ENCODE results near the gene NEURL1B.

Gene NEURL1B

DNA sequence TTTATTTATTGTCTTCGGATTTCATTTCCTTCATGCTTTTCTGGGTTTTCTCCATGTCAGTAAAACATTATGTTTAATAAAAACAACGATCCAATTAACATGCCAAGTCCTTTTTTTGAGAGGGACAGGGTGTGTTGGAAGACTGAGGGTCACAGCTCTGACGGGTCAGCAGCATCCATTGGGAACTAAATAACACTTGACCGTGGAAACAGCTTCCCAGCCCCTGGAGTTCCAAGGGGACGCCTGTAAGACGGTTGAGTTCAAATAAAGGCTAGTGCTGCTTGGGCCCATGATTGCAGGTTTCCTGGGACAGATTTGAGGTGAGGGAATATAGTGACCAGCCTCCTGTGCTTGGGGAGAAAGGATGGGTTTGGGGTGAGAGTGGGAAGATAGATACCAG is 30.4 kb upstream of the NEURL1B start:
- no peak for DNase-seq

DNA sequence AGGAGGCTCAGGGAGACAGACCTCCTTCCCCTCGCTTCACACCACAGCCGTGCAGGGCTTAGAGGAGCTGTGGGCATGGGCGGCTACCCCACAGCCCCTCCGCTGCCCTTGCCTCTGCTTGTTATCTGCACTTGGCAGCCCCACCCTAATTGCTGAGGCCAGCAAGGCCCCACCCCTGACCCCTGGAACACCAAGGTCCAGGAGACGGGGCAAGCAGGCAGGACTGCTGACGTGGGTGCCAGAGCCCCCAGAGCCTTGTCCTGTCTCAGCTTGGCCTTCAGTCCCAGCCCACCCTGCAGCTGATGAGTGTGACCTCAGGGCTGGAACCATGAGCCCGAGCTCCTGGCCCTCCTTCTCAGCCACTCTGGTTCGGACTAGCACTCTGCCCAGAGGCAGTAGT is 29.1 kb upstream of the NEURL1B start:
- DNase-seq: no peak

DNA sequence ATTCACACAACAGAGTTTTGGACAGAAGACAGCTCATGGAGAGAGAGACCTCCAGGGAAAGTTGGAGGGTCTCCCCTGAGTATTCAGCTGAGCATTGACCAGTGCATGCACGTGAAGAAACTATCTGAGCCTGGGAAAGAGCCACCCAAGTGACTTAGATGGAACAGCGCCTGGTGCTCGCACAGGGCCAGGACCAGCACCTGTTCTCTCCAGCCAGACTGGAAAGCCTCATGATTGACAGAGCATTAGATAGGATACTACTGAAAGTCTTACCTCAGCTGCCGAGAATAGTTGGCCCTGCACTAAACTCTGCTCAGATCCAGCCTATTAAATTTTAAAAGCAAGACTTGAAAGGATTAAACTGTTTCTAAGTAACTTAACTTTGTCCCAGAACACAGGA is 28.3 kb upstream of the NEURL1B start:
- no peak for DNase-seq

DNA sequence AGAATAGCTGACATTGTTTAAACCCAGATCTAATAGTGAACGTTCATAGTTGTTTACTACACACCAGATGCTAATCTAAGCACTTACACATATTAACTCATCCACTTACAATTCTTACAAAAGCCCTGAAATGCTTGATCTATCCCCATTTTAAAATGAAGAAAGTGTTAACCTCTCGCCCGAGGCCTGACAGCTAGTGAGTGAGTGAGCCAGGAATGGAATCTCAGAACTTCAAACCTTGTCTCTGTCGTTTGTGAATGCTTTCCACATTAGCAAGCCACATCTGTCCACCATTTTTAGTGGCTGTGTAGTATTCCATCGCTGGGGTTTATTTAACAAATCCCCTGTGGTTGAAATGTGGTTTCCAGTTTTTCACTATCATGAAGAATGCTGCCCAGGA is 24.9 kb upstream of the NEURL1B start:
- no peak for DNase-seq

DNA sequence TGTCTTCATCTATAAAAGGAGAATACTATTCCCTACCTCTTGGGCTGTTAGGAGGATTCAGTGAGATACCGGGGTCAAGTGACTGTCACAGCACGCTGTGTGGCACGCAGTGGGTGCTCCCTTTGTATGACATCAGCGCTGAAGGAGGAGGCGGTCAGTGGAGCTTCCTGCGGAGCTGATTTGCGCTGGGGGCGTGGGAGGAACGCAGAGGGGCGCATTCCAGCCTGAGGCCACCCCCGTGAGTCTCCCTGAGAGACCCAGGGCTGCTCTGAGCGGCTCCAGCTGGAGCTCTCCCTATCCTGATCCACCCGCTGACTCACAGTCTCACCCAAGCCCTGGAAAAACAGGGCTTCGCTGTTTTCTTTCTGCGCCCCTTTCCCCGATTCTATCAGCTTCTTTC is 24.3 kb upstream of the NEURL1B start:
- no peak for DNase-seq

DNA sequence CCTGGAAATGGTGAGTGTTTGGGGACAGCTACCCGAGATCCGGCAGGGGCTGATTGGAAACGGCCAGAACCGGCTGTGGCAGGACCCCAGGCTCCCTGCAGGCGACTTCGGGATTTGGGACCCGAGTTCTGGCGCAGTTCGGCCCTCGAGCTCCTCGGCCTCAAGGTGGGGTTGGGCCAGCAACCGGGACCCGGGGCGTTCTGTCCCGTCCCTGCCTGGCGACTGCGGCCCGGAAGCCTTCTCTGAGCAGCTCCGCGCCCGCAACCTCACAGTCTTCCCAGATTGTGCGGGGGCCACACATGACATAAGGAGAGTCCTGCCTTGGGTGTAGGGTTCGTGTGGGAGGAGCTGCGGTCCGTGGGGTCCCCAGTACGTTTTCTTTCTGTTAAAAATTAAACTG is 23.2 kb upstream of the NEURL1B start:
- no peak for DNase-seq

DNA sequence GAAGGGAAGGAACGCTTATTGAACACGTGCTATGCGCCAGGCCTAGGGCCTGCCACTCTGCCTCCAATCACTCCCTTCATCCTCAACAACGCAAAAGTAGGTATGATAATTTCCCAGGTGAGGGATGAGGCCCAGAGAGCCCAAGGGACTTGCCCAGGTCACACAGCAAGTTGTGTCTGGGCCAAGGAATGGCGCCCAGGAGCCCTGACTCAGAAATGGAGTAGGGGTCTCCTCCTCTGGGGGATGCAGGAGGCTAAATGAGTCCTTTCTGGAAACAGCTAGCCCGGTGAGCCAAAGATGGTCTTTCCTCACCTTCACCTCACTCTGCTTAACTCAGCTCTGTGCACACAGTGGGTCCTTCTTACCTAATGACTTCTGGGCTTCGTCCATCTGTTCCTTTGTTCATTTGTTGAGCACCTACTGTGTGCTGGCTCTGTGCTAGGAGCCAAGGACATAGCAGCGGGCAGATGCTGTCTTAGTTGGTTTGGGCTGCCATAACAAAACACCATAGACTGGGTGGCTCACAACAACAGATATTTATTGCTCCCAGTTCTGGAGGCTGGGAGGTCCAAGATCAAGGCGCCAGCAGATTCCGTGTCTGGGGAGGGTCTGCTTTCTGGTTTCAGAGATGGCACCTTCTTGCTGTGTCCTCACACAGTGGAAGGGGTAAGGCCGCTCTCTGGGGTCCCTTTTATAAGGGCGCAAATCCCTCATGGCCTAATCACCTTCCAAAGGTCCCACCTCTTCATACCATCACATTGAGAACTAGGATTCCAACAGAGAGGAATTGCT is 22.3 kb upstream of the NEURL1B start:
- DNase-seq: no peak

DNA sequence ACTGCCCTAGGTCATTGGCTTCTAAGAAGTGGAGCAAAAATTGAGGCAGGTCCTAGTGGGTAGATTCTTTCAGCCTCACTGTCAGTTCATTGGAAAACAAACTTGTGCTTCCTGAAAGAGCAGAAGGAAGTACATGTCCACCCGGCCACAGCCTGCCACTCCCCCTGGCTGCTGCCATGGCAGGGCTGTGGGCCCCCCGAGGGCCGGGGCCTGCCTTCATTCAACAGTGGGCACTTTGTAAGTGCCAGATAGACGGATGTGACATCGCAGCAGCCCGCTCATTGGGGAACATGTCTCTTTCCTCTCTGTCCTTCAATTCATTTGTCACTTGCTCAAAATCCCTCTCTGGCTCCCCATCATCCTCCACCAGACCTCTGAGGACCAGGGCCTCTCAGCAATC is 20.6 kb upstream of the NEURL1B start:
- no peak for DNase-seq

DNA sequence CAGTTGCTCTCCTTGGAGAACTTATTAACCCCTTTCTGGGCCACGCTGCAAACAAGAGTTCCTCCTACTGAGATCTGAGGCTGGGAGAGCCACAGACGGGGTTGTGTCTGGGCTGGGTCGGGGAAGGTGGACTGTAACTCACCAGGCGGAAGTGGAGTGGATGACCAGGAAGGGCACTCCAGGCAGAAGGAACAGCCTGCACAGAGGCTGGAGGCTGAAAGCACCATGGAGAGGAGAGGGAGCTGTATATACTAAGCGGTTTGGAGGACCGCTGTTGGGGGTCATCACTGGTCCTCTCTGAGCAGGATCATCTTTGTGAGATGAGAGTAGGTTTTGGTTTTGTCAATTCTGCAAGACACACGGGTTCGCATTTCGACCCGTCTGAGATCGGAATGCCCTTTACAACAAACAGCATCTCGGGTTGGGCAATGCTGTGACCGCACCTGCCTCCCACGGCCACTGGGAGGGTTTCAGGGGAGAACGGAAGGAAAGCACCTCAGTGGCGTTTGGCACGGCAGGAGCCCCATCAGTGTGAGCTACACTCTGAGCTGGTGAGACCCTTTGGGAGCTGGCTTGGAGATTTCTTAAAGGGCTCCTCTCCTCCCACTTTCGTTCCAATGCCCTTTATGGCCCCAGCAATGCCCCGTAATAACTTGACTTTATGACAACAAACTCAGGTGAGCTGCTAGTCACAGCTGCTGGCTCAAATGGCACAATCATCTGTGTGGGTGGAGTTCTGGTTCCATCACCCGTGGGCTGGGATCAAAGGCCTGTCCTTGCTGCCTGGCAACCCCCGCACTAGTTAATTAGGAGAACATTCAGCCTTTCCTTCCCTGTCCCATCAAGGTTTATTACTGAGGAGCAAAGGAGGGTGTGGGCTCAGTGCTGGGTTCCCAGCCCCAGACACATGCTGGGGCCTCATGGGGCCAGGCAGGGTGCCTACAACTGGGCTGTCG is 18.7 kb upstream of the NEURL1B start:
- DNase-seq: no peak

DNA sequence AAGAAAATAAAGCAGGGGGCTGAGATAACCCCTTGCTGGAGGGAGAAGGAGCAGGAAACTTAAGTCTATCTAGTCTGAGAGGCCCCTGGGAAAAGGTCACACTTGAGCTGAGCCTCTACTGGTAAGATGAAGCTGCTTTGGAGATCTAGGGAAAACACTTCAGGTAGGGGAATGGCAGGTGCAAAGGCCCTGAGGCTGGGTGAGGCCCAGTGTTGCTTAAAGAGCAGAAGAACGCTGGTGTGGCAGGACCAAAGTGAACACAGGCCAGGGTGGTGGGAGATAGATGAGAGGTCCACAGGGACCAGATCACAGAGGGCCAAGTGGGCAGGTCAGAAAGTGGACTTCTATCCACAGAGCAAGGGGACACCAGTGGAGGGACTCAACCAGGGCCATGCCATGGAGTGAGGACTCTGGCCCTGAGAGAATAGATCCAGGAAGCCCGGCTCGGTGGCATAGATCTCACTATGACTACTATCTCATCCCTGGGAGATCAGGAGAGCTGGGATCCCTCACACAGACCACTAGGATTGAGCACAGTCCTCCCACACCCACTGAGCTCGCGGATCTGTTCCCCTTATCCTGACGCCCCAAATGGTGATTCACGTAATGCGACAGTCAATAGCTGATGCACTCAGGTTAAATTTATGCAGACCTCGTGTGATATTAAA is 17.6 kb upstream of the NEURL1B start:
- DNase-seq: no peak

DNA sequence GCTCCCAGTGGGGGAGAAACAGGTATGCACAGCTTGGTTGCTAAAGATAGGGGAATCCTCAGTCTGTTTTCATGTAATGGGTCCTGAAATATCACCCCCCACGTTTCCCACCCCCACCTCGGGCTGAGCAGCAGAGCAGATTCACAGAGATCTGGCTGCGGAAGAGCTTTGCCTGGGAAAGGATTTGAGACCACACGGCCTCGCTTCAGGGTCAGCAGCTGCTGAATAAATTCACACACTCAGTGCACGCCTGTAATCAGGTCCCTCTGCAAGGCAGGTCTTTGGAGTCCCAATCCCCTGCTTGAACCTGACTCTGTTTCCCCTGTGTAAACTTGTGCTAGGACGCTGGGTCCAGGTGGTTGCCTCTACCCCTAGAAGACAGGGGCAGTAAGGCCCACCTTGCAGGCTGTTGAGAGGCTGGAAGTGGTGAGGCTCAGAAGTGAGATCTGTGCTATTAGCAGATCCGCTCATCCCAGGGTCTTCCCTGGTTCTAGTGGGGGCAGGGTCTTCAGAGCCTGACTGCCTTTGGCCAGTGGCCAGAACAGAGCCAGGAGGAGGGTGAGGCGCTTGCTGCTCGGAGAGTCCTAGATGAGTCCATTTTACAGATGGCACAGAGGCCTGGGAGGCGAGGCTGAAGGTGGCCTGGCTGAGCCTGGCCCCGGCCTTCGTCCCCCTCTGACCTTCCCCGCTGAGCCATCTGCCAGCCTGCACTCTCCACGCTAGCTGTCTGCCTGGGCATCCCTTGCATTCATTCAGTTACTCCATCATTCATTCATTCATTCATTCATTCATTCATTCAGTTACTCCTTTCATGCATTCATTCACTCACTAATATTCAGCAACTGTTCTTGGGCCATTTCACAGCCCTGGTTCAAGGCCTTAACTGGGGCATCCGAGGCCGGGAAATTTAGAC is 16.7 kb upstream of the NEURL1B start:
- no peak for DNase-seq

DNA sequence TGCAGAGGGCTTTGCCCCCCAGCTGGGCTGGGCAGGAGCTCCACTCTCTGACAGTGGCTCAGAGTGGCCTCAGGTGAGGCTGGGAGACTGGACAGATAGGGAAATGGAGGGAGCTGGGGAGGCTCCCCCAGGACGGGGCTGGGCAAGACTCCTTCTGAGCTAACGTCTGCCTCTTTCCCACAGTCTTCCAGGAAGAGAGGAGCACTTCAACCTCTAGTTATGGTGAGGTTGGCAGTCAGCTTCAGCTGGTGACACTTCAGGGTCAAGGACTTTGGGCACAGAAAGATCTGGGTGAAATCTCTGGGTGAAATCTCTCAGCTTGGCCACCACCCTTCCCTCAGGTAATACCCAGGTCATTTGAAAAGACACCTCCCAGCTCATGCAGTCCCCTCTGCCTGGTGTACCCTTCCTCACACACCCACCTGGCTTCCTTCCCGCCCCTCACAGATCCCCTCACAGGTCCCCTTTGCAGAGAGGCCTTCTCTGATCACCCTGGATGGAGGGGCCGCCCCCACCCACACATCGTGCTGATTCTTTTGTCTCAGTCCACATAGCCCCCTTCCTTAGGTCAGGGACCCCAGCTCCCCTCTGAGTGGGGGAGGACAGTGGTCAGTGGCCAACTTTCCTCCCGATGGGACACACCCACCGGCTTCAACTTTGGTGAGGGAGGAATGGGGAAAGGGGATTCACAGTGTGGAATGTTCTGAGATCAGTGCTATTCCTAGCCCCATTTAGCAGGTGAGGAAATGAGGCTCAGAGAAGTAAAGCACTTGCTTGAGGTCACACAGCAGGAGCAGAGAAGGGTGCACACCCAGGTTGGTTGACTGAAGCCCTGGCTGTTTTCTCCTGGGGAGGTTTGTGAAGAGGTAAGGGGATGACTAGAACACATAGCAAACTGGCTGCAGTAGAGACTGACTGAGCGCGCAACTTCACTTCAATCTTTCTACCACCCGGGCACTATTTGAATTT is 15.8 kb upstream of the NEURL1B start:
- DNase-seq: no peak

DNA sequence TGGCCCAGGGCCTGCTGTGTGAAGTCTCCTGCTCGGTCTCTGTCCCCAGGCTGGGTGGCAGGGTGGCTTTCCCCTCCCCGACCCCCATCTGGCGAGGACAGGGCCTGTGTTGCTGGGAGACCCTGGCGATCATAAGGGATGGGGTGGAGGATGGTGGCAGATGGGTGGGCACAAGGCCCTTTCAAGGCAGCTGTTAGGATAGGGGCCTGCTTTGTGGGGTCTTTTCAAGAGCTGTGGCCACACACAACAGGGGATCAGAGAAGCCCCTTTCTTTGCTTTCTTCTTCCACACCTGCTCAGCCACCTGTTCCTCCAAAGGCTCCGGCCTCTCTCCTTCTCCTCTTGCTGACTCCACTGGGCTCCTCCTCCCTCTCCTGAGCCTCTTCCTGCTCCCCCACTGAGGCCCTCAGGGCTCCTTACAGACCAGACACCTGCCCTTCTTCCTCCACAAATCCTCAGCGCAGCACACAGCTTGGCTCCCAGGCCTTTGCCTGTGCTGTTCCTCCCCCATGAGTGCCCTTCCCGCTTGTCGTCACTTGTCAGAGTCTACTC is 15.0 kb upstream of the NEURL1B start:
- DNase-seq: peak; percentile 38

DNA sequence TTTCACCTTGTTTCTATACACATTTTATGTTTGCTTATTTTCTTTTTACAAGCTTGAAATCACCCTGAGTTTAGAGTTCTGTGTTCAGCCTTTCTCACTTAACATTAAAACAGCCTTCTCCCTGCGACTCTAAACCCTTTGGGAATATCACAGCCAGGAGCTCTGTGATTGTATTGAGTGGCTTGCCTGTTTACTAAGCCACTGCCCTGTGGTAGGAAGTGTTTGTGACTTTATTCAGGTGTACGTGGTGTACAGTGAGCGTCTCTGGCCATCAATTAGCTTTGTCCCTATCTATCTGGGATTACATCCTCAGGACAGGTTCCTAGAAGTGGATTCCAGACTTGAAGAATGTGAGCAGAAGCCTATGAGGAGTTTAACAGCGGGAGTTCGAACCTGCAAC is 11.0 kb upstream of the NEURL1B start:
- DNase-seq: no peak

DNA sequence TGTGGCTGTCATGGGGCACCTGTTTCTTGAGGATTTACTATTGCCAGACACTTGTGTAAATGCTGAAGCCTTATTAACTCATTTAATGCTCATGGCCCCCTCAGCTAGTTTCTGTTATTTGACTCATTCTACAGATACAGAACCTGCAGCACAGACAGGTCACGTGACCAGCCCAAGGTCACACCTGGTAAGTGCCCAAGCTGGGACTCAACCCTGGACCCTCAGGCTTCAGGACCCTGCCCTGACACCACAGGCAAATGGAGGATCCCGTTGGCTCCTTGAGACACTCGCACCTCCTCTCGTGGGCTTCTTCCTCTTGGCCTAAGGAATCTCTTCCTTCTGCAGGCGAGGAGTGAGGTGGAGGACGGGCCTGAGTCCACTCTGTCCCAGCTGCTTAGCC is 10.6 kb upstream of the NEURL1B start:
- DNase-seq: no peak

DNA sequence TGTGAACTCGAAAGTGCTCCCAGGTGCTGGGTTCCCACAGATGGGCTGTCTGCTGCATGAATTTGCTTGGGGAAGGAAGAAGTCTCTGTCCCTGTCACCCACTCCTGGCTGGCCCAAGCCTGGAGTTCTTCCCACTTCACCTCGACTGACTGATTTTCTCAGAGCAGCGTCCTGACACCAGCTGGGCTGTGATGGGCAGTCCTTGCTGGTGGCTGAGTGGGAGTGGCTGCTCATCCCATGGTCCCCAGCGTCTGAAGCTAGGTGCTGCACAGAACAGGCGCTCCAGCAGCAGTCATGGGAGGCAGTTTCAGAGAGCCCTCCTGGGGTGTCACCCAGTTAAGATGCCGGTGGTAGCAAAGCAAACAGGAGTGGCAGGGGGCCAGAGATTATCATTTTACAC is 10.1 kb upstream of the NEURL1B start:
- DNase-seq: no peak

DNA sequence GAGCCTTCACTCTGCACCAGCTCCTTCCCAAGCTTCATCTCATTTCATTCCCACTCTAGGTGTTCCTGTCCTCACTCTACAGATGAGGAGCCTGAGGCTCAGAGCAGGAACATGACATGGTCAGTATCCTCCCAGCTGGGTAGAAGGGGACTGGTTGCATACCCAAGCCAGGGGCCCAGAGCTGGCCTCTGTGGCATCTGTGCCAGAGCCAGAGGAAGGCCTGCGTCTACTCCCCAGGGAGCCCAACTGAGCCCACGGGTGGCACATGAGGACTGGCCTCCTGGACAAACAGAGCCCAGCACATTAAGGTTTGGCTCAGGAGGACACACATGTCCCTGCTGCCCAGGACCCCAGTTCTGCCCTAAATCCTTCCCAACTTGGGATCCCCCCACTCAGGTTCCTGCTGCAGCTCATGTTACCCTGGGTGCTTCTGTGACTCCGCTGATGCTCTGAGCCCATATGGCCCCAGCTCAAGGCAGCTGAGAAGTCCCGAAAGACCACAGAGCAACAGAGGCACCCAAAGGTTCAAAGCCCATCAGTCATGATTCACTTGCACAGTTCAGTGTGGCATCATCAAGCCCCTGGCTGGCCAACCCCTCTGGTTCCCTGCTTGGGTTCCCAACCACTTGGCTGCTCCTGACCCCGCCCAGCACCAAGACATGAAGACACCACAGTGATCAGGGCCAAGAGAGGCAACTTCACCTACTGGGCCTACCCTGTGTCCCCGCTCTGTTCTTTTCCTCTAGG is 8.5 kb upstream of the NEURL1B start:
- no peak for DNase-seq

DNA sequence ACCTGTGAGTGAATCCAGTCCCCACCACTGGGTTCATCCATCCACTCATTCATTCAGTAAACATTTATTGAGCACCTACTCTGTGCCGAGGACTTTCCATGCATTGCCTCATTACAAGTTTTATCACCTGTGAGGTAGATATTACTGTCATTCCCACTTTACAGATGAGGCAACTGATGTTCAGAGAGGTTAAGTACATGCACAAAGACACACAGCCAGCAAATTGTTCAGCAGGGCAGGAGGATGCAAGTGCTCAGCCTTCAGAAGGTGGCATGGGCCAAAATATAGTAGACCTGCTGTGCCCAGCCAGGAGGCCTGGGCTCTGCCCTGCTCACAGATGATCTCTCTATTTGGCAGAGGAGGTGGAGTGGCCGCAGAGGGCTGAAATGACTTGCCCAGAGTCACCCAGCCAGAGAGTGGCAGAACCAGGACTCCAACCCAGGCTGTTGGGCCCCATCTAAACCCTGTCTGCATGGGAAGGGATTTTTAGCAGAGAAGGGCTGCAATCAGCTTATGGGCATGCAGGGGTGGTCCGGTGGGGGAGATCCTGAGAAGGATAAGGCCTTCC is 7.6 kb upstream of the NEURL1B start:
- DNase-seq: no peak

DNA sequence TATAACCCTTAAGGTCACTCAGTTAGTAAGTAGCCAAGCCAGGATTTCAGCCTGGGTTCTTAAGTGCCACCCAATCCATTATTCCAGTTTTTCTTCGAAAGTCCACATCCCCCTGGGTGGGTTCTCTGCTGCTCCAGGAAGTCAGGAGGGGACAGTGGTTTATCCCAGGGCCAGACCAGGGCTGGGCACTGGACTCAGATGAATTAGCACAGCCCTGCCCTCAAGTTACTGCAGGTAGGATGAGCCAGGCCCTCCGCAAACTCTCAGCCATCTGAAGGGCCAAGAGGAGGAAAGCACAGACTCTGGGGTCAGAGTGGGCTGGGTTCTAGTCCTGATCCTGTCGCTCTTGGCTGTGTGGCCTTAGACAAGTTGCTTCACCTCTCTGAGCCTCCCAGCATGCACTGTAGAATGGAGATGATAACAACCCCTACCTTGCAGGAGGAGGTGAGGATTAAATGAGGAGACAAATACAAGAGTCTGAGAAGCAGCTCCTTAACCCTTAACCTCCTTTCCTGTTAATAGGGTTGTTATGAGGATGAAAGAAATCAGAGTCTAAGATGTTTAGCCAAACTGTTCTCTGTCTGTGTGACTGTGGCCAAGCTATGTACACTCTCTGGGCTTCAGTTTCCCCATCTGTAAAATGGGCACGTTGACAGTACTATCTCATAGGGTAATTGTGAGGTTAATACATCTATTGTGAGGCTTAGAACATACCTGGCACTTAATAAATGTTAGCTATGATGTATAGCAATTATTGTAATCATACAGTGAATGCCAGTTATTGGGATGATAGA is 6.8 kb upstream of the NEURL1B start:
- DNase-seq: no peak

All from NCI-H2171 treated with DMSO at 0.1 percent for 48 hours (cell line).